ENCODE measurements around the gene ATP6V1B1. TPM values are rescaled to one million over a fixed set of nuclear protein-coding genes. Genes with fewer than 3 reads are reported as not detected.

Gene ATP6V1B1
- total RNA-seq, 1 experiment from 2014 or later = not detected

GRCh38 chr2:70966681-70967080 lies 31.0 kb downstream of the ATP6V1B1 start:
- H3K9me3 Mint-ChIP-seq = no peaks in the 10 kb centered on the region
- ATAC-seq = no peak
- POLR2A ChIA-PET = no interaction called here

More at GRCh38 chr2:70966681-70967080, 31.0 kb downstream of the ATP6V1B1 start:
- TF ChIP-seq NR3C1 (CRISPR knock-in tag; conservative IDR thresholded peaks at IDR 0.05; ENCODE audit: low read depth) = no peak
- no peak for TF ChIP-seq ZNF423 (CRISPR knock-in tag; IDR thresholded peaks at IDR 0.05)
- no peak for TF ChIP-seq ATF2 (CRISPR knock-in tag; IDR thresholded peaks at IDR 0.05; ENCODE audit: borderline replicate concordance, low read depth)
- no peak for TF ChIP-seq ATF6 (CRISPR knock-in tag; IDR thresholded peaks at IDR 0.05)
- TF ChIP-seq GRHL2 (CRISPR knock-in tag; IDR thresholded peaks at IDR 0.05; ENCODE audit: insufficient replicate concordance, severe bottlenecking) = no peak
- TF ChIP-seq PRDM15 (CRISPR knock-in tag; IDR thresholded peaks at IDR 0.05) = no peak
- TF ChIP-seq AR (CRISPR knock-in tag; IDR thresholded peaks at IDR 0.05) = no peak
- TF ChIP-seq ZNF317 (CRISPR knock-in tag; IDR thresholded peaks at IDR 0.05; ENCODE audit: borderline replicate concordance, low read depth) = no peak
- no peak for TF ChIP-seq NR1H2 (CRISPR knock-in tag; IDR thresholded peaks at IDR 0.05)
- no peak overlapping the region for H3K27ac Mint-ChIP-seq
- no peaks in the 10 kb centered on the region for H3K36me3 Mint-ChIP-seq
- H3K4me3 Mint-ChIP-seq = no peak overlapping the region
- H3K27me3 Mint-ChIP-seq (ENCODE audit: low read depth) = peaks cover 99% of the 10 kb centered on the region
- peaks cover 3% of the 10 kb centered on the region for H3K4me1 Mint-ChIP-seq
- no peak for DNase-seq (ENCODE audit: low spot score)
- CTCF ChIA-PET = interaction anchor here (0.6 to 8.5 kb wide), 14 partner anchors 8 to 199 kb away, joined by 3 to 159 read pairs (median 6); partner anchors contain the start of gene ADD2
